ENCODE results near the gene G6PC2.
A peak's percentile ranks its signal among the peaks of the same experiment; 100 is the strongest.
"Not testable (repeated sequence)": the region's sequence is repeated elsewhere in the genome, so short reads cannot be mapped to it uniquely, and the experiment has no call there.

The G6PC2 gene

DNA sequence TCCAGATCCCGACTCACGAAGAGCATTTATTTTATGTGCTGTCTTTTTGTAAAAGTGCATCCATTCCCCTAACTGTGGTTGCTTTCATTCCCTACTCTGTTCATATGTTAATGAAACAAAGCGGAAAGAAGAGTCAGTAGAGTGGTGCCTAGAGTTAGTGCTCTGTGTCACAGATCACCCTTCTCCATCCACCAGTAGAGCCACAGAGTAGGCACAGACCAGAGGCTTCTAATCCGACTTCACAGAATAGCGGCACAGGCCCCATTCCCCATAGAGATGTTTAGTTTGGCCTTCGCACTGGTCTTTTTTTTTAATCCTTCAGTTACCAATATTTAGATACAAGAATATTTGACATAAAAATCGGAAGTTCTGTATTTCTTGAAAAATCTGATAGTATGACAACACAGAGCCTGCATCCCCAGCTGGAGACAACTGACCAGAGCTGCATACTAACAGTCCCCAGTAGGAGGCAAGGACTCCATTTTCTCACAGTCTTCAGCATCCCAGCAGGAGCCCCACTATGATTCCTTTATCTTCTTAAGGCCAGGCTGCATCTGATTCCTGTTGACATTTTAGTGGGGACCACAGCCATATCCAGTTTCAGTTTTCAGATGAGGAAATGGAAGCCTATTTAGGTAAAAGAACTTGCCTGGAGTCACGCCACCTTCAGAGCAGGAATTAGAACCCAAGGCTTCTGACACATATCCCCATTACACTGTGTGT lies 7.0 kb downstream of the G6PC2 start:
- no peak for DNase-seq

DNA sequence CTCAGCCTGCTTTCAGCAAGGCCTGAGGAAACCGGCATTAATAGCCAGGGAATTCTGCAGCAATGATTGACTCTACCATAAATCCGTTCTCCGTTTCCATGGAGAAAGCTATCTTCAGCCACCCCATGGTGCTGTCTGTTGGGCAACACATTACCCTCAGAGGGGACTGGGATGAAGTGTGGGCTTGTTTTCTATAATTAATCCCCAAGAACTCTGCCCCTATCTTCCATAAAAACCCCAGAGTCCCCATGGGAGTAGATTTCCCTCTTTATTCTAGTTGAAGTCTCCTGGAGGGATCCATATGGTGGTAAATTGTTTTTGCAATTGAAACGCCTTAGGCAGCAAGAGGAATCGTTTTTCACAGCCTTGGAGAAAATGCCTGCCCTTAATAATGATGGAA lies 9.2 kb downstream of the G6PC2 start:
- DNase-seq: no peak

DNA sequence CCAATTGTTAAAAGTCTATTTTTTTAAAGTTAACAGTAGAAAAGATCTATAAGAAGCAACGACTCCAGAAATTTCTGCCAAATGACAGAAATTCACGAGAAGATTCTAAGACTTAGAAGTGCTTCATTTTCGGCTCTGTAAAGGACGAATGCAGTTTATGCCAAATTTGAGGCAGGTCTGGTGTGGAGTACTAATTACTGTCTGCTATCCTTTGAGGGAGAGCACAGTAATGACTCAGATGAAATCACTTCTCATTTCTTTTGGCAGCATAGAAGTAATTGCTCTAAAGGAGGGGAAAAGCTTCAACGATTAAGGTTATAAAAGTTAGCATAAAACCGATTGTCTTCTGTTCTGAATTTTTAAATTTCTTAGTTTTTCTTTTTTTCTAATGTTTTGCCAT lies 11.4 kb downstream of the G6PC2 start:
- no peak for DNase-seq

DNA sequence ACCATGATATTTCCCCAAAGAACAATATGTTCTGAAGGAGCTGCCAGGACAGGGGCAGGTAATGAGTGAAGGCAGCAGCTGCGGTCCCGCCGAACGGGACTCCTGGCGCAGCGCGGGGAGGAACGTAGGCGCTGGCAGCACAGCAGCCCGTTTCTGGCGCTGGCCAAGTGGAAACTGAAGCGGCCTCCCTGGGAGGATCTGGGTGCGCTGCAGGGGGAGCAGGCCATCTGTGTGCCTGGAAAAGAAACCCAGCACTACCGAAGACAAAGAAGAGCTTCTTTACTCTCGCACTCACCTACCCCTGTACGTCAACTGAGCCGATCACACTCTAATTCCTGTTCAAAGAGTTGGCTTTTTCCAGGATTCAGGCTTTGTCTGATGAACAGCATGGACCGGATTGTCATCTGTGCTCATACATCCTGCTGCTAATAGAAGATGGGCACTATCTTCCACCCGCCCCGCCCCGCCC lies 11.8 kb downstream of the G6PC2 start:
- DNase-seq: no peak

DNA sequence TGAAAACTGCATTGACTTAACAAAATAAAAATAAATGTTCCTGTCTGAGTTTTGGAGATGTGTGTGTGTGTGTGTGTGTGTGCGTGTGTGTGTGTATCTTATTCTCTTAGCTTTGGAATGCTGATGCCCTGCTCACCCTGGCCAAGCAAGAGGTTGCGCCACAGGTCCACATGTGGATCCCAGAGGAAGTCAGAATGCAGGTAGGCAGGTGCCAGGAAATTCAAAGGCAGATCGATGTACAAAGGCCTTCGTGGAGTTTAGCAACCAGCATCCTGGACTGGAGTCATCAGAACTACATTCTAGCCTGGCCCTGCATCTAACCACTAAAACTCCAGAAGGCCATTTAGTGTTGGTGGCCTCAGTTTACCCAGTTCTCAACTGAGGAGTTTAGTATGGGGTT lies 12.4 kb downstream of the G6PC2 start:
- no peak for DNase-seq

- DNase-seq: no peak
Observed at GRCh38 chr2:168915441-168916330, 14.6 kb downstream of the G6PC2 start.

GRCh38 chr2:168916331-168916675 lies 15.2 kb downstream of the G6PC2 start:
- no peak for DNase-seq

DNA sequence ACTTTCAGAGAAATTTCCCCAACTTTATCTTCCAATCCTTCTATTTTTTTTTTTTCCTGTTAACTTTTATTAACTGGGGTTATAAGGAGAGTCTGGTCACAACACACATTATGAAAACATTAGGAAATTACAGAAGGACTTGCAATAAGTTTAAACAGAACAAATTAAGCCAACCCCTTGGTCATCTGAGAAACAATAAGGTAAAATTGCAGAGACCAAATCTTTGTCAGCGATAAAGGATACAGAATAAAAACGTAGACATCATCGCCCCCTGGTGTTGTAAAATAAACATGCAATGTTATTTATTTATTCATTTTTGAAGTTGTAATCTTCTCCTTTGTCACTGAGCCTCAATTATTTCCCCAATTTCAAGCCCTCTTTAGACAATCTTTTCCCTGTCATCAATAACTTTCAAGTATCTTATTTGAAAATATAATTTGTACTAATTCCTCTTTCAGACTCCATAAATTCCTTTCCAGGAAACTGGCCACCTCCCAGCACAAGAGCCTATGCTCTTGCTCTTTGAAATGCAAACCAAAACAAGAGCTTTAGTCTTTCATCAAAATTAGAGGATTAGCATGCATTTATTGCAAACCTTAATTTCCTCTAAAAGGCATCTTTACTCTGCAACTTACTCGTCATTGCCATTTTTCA lies 19.5 kb downstream of the G6PC2 start:
- peak; percentile 54 for DNase-seq

DNA sequence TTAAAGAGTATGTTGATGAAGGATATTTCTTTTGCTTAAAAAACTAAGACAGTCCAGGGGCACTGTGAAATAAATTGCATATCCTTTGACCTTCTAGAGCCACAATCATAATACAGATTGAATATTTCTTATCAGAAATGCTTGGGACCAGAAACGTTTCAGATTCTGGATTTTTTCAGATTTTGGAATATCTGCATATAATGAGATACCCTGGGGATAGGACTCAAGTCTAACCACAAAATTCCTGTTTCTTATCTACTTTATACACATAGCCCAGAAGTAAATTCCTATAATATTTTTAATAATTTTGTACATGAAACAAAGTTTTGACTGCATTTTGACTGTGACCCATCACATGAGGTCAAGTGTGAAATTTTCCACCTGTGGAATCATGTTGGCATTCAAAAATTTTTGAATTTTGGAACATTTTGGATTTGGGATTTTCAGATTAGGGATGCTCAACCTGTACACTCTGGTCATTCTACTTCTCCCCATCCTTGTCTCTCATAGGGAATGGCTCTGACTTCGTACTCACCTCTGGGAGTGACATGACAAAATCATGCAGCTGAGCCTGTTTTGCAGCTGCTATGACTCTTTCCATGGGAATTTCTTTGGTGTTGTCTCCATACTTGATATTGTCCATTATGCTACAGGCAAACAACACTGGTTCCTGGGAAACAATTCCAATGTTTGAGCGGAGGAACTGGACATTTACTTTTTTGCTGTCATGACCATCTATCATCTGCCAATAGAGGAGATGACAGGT lies 25.7 kb downstream of the G6PC2 start:
- DNase-seq: no peak

DNA sequence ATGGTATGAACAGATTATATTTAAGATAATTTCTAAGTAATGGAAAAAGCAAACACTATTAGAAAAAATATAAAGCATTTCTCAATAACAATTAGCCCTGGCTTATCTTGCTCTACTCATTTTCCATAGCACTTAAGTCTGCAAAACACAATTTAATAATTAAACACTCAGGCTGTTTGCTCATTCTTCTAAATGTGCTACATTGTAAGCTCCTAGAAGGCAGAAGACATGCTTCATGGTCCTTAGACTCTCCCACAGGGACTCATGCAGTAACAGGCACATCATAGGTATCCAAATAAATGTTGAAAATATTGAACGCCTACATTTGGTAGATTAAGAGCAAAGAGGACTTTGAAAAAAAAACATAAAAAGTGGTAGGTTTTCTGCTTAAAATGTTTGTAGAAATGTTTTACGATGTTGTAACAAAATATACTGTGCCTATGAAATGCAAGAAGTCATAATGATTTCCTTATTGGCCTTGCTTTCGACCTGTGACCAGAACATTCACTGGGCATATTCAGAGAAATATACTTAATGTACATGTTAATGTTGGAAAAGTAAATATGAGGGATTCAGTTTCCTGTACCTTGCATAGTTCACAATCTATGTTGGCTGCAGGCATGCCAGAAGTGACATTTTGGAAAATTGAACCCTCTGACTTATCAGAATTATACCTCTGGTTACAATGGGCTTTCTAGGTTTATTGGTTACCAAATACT lies 27.2 kb downstream of the G6PC2 start:
- no peak for DNase-seq

DNA sequence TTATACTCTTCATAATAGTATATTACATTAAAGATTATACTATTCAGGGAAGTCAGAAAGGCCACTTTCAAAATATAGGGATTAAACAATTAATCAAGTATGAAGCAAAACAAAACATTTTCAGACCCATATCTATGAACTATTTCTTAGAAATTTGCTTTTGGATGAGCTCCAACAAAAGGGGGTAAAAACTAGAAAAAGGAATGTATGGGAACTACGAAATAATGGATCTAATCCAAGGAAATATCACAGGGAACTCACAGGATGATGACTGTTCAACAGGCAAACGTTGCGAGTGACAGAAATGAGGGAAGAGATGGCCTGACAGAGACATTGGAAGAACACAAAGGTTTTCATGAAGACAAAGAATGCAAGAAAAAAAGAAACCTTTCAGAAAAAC lies 27.9 kb downstream of the G6PC2 start:
- DNase-seq: no peak

GRCh38 chr2:168930242-168930641 lies 29.2 kb downstream of the G6PC2 start:
- no peak for DNase-seq

DNA sequence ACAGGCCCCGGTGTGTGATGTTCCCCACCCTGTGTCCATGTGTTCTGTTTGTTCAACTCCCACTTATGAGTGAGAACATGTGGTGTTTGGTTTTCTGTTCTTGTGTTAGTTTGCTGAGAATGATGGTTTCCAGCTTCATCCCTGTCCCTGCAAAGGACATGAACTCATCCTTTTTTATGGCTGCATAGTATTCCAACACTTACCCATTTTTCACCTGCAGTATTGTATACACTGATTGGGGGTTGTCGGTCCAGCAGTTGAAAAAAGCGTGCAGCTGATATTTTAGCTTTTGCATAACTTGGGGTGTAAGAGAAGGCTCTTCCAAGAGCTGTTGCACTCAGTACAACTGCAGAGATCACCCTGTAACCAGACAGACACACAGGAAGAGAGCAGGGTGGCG lies 31.1 kb downstream of the G6PC2 start:
- DNase-seq: not testable (repeated sequence)

DNA sequence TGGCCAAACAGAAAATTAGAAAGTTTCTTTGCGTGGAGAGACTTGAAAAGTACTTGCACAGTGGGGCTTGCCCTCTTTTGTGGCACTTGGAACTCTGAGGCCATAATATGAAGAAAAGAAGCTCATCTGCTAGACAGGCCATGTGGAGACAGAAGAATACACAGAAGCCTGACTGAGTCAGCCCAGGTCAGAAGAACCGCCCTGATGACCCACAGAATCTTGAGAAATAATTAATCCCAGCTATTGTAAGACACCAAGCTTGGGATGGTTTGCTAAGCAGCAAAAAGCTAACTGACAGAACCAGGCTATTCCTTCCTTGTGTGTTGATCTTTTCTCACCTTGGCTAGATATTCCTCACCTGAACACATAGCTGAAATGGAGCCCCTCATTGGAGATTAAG lies 33.7 kb downstream of the G6PC2 start:
- no peak for DNase-seq

DNA sequence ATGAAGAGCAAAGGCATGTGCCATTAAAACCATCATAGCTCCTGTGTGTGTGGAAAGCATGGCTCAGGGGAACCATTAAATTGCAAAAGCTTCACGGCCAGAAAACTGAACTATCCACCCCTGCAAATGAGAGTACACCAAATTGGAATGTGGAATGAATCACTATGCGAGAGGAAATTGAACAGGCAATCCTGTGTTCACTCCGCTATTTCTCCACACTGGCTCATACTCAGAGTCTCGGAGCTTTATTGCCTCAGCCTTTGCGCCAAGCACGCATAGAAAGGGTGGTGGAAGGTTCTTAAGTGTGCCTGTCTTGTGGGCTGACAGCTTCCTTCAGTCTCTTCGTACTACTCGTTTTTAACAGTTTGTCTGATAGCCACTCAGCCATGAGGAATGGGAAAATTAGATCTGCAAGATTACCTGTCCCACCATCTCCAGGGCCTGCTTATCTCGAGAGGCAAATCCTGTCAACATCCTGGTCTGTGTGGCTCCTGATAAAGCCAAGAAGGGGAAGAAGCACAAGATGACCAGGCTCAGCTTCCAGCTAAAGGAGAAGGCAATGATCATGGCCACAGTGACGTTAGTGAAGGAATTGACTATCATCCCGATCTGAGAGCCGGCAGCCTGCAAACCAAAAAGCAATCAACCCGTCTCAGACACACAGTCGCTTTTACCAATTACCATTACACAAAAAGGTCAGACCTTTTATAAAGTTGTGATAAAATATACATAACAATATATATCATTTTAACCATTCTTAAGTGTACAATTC lies 34.9 kb downstream of the G6PC2 start:
- DNase-seq: no peak

GRCh38 chr2:168939061-168939460 lies 38.0 kb downstream of the G6PC2 start:
- DNase-seq: no peak

- no peak for DNase-seq
Observed at GRCh38 chr2:168939918-168940317, 38.8 kb downstream of the G6PC2 start.

DNA sequence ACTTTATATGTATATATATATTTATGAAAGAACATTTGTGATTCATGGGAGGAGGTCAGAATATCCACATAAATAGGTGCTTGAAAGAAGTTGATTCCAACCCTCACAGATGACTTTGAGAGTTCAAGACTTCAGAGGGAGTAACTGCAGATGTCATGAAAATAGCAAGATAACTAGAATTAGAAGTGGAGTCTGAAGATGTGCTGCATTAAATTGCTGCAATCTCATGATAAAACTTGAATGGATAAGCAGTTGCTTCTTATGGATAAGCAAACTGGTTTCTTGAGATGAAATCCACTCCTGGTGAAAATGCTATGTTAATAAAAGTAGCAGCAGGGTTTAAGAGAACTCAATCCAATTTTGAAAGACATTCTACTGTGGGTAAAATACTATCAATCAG lies 40.2 kb downstream of the G6PC2 start:
- no peak for DNase-seq

GRCh38 chr2:168944065-168944464 lies 43.0 kb downstream of the G6PC2 start:
- no peak for DNase-seq

GRCh38 chr2:168945508-168945907 lies 44.4 kb downstream of the G6PC2 start:
- no peak for DNase-seq

DNA sequence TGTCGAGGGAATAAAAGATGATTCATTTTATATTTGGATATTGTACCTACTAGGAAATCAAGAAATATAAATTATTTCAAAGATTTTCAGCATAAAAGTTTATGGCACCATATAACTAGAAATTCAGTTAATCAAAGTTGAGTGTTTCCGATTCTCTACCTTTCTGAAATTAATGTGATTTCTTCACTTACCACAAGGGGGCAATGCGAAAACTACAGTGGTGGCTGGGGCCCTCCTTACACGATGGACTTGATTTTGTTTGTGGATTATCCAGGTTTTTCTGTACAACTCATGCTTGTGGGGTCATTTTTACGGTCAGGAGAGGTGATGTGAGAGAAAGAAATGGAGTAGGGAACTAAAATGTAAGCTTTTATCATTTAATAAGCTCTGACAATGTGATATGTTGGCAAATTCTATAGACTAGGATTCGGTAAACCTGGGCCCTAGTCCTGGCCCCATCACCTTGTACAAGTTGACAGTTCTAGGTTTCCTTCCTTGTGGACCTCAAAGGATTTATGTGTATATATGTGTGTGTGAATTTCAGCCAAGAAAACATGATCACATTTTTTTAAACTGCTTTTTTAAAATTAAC lies 47.6 kb downstream of the G6PC2 start:
- peak; percentile 26 for DNase-seq
